Stimulated activated CD4-positive, alpha-beta T cell treated with anti-CD3 and anti-CD28 coated beads, TNF-alpha, amount 100 ng/mL, for 24 hours (primary cell): ENCODE results near the gene EVA1C.
"Not testable (repeated sequence)": the region's sequence is repeated elsewhere in the genome, so short reads cannot be mapped to it uniquely, and the experiment has no call there.

Source experiments
- DNase-seq, 3 experiments: peaks; one replicate each; pipeline ENCODE4 v3.0.0-alpha.2; 2020; ENCODE audit warnings: low read depth in 3 of 3

Gene EVA1C

DNA sequence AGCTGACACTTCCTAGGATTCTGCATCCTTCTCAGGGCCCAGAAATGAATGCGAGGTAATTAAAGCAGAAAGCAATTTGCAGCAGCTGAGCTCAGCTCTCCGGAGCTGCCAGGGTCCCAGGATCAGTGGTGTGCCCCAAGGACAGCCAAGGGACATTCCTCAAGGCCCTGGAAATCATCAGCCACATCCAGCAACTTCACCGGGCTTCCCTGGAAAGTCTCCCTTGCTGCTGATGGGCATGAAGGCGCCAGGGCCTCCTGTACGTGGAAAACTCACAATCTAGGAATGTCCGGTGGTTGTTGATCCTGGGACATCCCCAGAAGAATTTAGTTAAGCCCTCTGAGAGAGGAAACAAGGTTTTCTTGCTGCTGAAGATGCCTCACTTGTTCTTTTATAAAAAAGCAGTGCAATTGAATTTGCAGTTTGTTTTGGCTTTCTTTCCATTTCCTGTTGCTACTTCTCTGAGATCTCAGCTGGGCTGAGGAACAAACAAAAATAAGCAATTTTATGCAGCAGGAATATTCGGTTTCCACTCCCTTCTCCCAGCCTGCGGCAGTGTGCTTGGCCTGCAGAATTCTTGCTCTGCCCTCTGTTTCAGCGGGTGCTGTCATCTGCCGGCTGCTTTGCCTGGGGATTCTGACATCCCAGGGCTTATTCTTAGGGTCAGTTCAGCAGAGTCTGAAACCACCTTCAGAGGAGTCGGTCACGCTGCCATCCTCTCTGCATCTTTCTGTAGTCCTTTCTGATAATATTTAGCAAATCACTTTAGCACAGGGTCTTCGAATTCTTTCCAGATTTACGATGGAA, 86.9 kb downstream of the EVA1C start:
- no peak for DNase-seq

DNA sequence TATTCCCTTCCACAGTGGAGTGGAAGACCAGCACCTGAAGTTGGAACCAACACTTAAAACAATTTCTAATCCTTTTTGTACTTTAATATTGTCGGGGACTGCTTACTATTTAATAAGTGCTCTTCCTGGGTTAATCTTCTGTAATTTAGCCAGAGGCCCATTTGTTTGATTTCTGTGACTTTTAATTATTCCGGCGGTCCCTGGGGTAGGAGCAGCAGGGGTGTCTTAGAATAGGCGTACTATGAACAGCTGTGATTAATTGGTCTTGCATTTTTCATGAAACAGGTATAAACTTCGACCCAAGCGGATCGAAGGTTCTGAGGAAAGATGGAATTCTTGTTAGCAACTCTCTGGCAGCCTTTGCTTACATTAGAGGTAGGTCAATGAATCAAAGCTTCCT, 91.1 kb downstream of the EVA1C start:
- not testable (repeated sequence) for DNase-seq

DNA sequence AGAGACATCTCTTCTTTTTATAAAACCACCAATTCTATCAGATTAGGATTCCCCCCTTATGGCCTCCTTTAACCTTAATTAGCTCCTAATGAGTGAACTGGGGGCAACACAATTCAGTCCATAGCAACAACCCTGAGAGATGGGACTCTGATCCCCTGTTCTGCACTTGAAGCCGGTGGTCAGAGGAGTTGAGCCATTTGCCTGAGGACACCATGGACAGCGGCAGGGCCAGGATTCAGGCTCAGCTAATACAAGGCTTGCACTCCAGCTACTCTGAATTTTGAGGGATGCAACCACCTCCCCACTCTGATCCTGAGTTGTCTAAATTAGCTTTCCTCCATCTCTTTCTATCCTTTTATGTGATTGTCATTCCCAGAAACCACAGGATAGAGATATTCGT, 93.3 kb downstream of the EVA1C start:
- DNase-seq, result not testable (repeated sequence)

DNA sequence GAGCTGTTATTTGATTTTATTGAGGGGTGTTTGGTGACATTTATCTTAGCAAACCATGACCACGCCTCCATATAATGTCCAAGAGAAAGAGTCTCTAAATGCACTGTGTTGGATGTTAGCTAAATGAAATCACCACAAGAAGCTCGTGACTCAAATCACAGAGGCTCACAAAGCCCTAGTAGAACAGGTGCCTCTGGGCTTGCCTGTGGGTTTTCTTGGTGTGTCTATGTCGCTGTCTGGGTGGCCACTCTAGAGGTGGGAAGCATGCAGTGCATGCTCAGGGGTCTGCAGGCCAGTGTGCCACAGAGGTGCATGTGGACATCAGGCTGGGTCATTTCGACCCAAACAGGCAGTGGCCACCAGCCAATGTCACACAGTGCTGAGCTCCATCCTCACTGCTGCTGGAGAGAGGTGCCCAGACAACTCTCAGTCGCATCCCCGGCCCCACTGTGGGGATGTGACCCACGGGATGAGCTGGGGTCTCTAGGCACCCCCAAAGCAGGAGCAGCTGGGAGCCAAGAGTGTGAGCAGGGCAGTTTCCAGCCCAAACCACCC, 94.0 kb downstream of the EVA1C start:
- not testable (repeated sequence) for DNase-seq

DNA sequence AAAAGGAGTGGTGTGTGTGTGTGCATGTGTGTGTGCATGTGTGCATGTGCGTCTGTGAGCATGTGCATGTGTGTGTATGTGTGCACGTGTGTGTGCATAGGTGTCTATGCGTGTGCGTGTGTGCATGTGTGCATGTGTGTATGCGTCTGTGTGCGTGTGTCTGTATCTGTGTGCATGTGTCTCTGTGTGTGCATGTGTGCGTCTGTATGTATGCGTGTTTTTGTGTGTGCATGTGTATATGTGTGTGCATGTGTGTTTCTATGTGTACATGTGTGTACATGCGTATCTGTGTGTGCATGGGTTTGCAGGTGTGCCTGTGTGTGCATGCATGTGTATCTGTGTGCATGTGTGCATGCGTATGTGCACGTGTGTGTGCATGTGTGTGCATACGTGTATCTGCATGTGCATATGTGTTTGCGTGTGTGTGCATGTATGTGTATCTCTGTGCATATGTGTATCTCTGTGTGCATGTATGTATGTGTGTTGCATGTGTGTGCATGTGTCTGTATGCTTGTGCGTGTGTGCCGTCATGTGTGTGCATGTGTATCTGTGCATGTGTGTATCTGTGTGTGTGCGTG, 94.9 kb downstream of the EVA1C start:
- DNase-seq, result no peak

DNA sequence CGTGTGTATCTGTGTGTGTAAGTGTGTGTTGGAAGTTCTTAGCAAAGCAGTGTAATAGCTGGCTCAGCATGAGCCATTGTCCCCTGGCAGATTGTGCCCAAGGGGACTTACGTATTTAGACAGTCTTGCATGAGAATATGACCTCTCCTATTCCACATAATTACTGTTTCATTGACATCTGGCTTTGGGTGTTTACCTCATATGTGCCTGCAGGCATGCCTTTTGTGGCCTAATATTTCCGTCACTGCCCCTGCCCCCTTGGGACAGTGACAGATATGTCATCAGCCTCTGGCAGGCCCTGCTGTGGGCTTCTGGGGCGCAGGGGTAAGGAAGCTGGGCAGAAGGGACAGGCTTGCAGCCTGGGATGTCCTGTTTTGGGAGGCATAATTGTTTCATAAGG, 95.5 kb downstream of the EVA1C start:
- not testable (repeated sequence) for DNase-seq

GRCh38 chr21:32508558-32508957, 96.1 kb downstream of the EVA1C start:
- DNase-seq, result no peak

DNA sequence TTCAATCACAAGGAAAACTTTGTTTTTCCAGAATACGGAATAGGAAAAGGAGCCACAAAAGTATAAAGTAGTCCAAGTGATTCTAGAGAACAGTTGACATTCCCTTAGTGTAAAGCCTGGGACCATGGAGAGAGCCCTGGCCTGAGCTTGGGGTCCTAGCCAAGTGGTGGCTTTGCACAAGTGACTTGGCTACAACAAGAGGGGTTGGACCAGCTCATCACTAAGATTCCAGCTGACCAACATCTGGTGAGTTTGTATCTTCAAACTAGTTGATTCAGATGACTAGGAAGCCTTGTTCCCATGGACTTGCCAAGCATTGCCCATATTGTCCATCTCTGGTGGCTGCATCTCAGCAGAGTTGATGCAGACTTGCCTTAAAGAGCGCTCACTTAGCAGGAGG, 96.5 kb downstream of the EVA1C start:
- not testable (repeated sequence) for DNase-seq

DNA sequence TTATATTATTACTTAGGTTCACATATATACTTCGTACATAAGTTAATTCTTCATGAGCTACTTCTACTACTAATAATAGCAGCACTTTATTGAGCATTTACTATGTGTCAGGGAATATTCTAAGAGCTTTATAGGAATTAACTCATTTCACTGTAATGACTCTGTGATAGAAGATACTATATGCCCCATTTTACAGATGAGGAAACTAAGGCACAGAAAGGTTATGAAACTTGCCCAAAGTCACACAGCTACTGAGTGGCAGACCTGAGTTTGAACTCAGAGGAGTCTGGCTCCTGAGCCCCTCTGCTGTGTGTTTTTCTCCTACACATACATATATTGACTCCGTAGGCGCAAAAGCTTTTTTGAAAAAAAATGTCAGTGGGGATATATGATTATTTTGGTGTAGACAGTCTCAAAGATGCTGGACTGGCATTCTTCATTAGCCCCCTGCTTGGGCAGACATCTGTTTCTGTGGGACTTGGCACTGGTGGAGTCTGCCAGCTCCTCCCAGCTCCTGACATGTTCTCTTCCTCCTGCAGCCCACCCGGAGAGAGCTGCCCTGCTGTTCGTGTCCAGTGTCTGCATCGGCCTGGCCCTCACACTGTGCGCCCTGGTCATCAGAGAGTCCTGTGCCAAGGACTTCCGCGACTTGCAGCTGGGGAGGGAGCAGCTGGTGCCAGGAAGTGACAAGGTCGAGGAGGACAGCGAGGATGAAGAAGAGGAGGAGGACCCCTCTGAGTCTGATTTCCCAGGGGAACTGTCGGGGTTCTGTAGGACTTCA, 102.0 kb downstream of the EVA1C start:
- DNase-seq, result no peak

- no peak for DNase-seq
Measured at GRCh38 chr21:32515874-32516273, 103.4 kb downstream of the EVA1C start.

- no peak for DNase-seq
Measured at GRCh38 chr21:32516756-32517649, 104.5 kb downstream of the EVA1C start.

GRCh38 chr21:32519945-32520874, 107.7 kb downstream of the EVA1C start:
- DNase-seq, result no peak

GRCh38 chr21:32520875-32521735, 108.6 kb downstream of the EVA1C start:
- no peak for DNase-seq

DNA sequence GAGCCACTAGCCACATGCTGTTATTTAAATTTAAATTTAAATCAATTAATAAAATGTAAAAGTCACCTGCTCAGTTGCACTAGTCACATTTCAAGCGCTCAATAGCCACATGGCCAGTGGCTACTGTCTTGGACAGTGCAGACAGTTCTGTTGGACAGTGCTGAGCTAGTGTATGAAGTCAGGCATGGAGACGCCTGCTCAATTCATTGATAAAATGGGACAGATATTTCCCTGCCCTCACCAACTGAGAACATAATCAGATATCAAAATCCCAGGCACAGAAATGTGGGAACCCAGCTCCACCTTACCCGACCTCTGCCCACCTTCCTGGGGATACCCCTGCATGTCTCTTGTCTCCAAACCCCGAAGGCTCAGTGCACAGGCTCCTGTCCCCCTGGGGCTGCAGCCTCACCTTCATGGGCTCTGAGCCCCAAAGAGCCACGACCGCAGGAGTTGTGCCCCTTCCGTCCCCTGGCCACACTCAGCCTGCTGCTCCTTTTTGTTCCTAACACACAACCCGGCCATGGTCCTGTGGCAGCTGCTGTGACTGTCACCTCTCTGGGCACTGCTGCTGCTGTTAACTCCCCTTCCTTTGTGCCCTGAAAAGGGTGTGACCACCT, 109.3 kb downstream of the EVA1C start:
- no peak for DNase-seq

GRCh38 chr21:32523463-32523862, 111.0 kb downstream of the EVA1C start:
- no peak for DNase-seq

- no peak for DNase-seq
Measured at GRCh38 chr21:32523988-32524719, 111.6 kb downstream of the EVA1C start.

DNA sequence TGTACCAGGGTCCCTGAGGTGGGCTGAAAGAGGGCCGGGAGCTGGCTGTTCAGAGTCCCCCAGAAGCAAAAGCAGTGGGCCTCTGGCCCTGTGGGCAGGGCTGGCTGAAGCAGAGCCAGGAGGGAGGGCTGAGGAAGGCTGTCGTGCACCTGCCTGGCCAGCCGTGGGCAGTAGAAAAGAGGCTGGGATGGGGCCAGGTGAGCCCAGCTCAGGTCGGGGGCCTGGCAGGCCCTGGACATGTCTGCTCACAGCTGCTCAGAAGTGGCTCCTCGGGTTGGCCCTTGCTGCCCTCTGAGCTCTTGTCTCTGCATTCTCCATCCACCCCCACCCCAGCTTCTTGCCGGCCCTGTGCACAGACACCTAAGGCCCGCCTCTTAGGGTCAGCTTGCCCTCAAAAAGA, 112.8 kb downstream of the EVA1C start:
- DNase-seq, result no peak

DNA sequence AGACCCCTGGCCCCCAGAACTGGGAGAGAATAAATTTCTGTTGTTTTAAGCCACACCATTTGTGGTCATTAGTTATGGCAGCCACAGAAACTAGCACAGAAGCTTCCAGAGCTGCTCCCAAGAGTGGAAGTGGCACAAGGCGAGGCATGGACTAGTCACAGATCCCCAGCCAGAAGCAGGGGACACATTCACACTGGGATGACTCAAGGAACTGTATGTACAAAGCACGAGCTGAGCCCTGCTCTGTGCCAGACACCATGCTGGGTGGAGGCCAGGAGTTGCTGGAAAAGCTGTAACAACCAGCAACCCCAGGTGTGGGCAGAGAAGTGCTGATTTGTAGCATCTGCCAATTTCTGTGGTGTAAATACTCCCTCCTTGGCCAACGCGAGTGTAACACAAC, 117.2 kb downstream of the EVA1C start:
- DNase-seq, result no peak
